K562 (cell line): Measurements from ENCODE around the gene FBXO36. TPM values are rescaled to one million over a fixed set of nuclear protein-coding genes. Genes with fewer than 3 reads are reported as not detected.

Source experiments
- ATAC-seq: fragments of 200-7000 bp; cut with Tn5 transposase; 3 replicates; pipeline ENCODE4 v1.9.1; 2020; ENCODE audit warnings: moderate library complexity
- BruUV-seq: library from RNA; stranded (reverse); fragments of 400-500 nt; replicated peaks from 2 replicates; lab custom pipeline; 2021; lab: Mats Ljungman, UMichigan
- CTCF ChIA-PET: fragments of 300-600 bp; formaldehyde crosslinking; extraction: SDS; loops from one replicate; lab custom pipeline; 2021; ENCODE audit warnings: low intra/inter-chr PET ratio; lab: Yijun Ruan, JAX
- POLR2A ChIA-PET: fragments of 300-600, 350-650 bp; sonication (Branson Sonifier 250); formaldehyde crosslinking; extraction: SDS; loops from one replicate; lab custom pipeline; 2021; ENCODE audit warnings: antibody characterized with exemption, inconsistent platforms; lab: Yijun Ruan, JAX
- DNase-seq, 4 experiments: peaks; one replicate each; pipeline versions ENCODE4 v3.0.0 to v3.0.0-alpha.2; 2011 to 2018; ENCODE audit warnings: low spot score in 3 of 4, mixed read lengths in 3 of 4; ENCODE audit errors: extremely low read depth in 1 of 4
- FAIRE-seq: peaks from 2 replicates; lab custom pipeline; 2011; peaks lifted over from hg19 to GRCh38; lab: Jason Lieb, UNC
- H2AFZ ChIP-seq: 2 replicates; pipeline ENCODE4 v1.6.0; 2011; ENCODE audit warnings: low read depth, low read length, control low read depth, inconsistent platforms
- H3K27ac ChIP-seq: fragments of 200-600 bp; 3 replicates; pipeline ENCODE4 v1.8.0; 2011; ENCODE audit warnings: low read depth, mild to moderate bottlenecking, control low read depth, inconsistent platforms, low read length, moderate library complexity, mixed read lengths; ENCODE audit errors: extremely low read depth
- H3K27me3 ChIP-seq, 2 experiments: fragments of 300-600 bp in 1 of 2; 2 replicates in 1 of 2; 3 replicates in 1 of 2; pipeline versions ENCODE4 v1.6.0 to v1.8.0; 2011; ENCODE audit warnings: inconsistent platforms in 2 of 2, low read length in 2 of 2, mild to moderate bottlenecking in 1 of 2, mixed read lengths in 1 of 2, moderate library complexity in 1 of 2; ENCODE audit not compliant: control insufficient read depth in 2 of 2, insufficient read depth in 2 of 2
- H3K36me3 ChIP-seq: fragments of 300-600 bp; 3 replicates; pipeline ENCODE4 v1.8.0; 2011; ENCODE audit warnings: mild to moderate bottlenecking, low read length, inconsistent platforms; ENCODE audit not compliant: control insufficient read depth, insufficient read depth
- H3K4me1 ChIP-seq, 2 experiments: fragments of 200-600 bp in 1 of 2; replicated peaks in 1 of 2; 2 replicates in 1 of 2; 3 replicates in 1 of 2; pipeline versions ENCODE4 v1.5.1 to v1.8.0; 2011; ENCODE audit warnings: inconsistent platforms in 2 of 2, low read length in 2 of 2, mild to moderate bottlenecking in 1 of 2, mixed read lengths in 1 of 2, moderate library complexity in 1 of 2; ENCODE audit not compliant: control insufficient read depth in 2 of 2, insufficient read depth in 2 of 2
- H3K4me2 ChIP-seq: 2 replicates; pipeline ENCODE4 v1.6.1; 2011; ENCODE audit warnings: low read length, control low read depth, inconsistent platforms, mixed read lengths; ENCODE audit not compliant: insufficient read depth
- H3K4me3 ChIP-seq: fragments of 200-600 bp; sonication (generic), shearing (Covaris generic); 2 replicates; pipeline ENCODE4 v1.5.1; 2016; ENCODE audit warnings: control low read depth, inconsistent platforms
- H3K79me2 ChIP-seq: fragments of 200-600 bp; 3 replicates; pipeline ENCODE4 v1.8.0; 2011; ENCODE audit warnings: low read length, inconsistent platforms; ENCODE audit not compliant: control insufficient read depth, insufficient read depth
- H3K9ac ChIP-seq, 2 experiments: 2 replicates each; pipeline versions ENCODE4 v1.6.0 to v1.6.1; 2011; ENCODE audit warnings: low read depth in 2 of 2, low read length in 2 of 2, control low read depth in 1 of 2, inconsistent platforms in 1 of 2, mild to moderate bottlenecking in 1 of 2, mixed read lengths in 1 of 2; ENCODE audit not compliant: insufficient read depth in 1 of 2
- H3K9me1 ChIP-seq: one replicate; pipeline ENCODE4 v1.6.0; 2011; ENCODE audit warnings: inconsistent platforms, mild to moderate bottlenecking, low read length, moderate library complexity; ENCODE audit not compliant: control insufficient read depth, insufficient read depth
- H3K9me3 ChIP-seq: replicated peaks from 2 replicates; pipeline ENCODE4 v1.5.1; 2011; ENCODE audit warnings: low read depth, low read length, inconsistent platforms; ENCODE audit not compliant: control insufficient read depth, insufficient read depth
- H4K20me1 ChIP-seq: replicated peaks from 2 replicates; pipeline ENCODE4 v1.6.1; 2011; ENCODE audit warnings: low read length, inconsistent platforms, mixed read lengths; ENCODE audit not compliant: control insufficient read depth, insufficient read depth
- EP400 ChIP-seq: fragments of 450-650 bp; IDR thresholded peaks from 2 replicates; pipeline ENCODE4 v1.6.1; 2017; ENCODE audit warnings: antibody characterized with exemption, mild to moderate bottlenecking, moderate library complexity
- HSF4 ChIP-seq: fragments of 250-450 bp; sonication (Bioruptor Pico); IDR thresholded peaks from 2 replicates; pipeline ENCODE4 v2.1.2; 2022; ENCODE audit warnings: mild to moderate bottlenecking, moderate library complexity, borderline replicate concordance
- KAT8 ChIP-seq: fragments of 450-650 bp; IDR thresholded peaks from 2 replicates; pipeline ENCODE4 v1.6.1; 2016; ENCODE audit warnings: low read depth, mild to moderate bottlenecking
- PHB ChIP-seq: fragments of 250-450 bp; sonication (Bioruptor Pico); IDR thresholded peaks from 2 replicates; pipeline ENCODE4 v1.5.0; 2021
- POLR2G ChIP-seq: fragments of 200-400 bp; formaldehyde crosslinking; IDR thresholded peaks from 2 replicates; pipeline ENCODE4 v1.6.1; 2017; ENCODE audit warnings: low read depth, mild to moderate bottlenecking, antibody characterized with exemption, low read length, moderate library complexity
- SMAD3 ChIP-seq: fragments of 450-650 bp; formaldehyde crosslinking; conservative IDR thresholded peaks from 2 replicates; pipeline ENCODE4 v1.4.0; 2020; ENCODE audit warnings: mild to moderate bottlenecking
- YBX1 ChIP-seq: fragments of 450-650 bp; IDR thresholded peaks from 2 replicates; pipeline ENCODE4 v1.7.1; 2016; ENCODE audit warnings: mild to moderate bottlenecking
- ZNF75A ChIP-seq: fragments of 450-650 bp; formaldehyde crosslinking; IDR thresholded peaks from 2 replicates; pipeline ENCODE4 v1.4.0; 2020; ENCODE audit warnings: mild to moderate bottlenecking
- WGBS: fragments of 100-300 bp; shearing (Covaris generic); methylation state at CpG from one replicate; pipeline ENCODE4 v1.1.6; 2016; ENCODE audit warnings: low coverage, mixed read lengths; ENCODE audit not compliant: insufficient coverage; ENCODE audit errors: missing lambda C conversion rate; 5-methylcytosine and 5-hydroxymethylcytosine counted together
- in situ Hi-C: fragments of 300-500 bp; cut with MboI; formaldehyde crosslinking; loops from 4 replicates; pipeline ENCODE4 v1.15.0; 2018; ENCODE audit warnings: inconsistent platforms, mixed read lengths
- intact Hi-C: fragments of 100-400 bp; cut with micrococcal nuclease; formaldehyde crosslinking; loops from 2 replicates; pipeline ENCODE4 v1.14.2; 2022
- polyA plus RNA-seq, 8 experiments: library from polyadenylated mRNA; depleted of rRNA in 4 of 8; stranded (reverse) in 5 of 8; unstranded in 3 of 8; fragments of >200 nt; fragmentation: Nextera tagmentation in 2 of 8; fragmentation: Illumina TruSeq in 1 of 8; extraction: Ambion mirVana in 2 of 8; extraction: Trizol in 1 of 8; gene quantifications; 2 replicates each; pipeline versions ENCODE4 v1.2.1 to v1.2.3, GENCODE V29; 2011 to 2014; ENCODE audit warnings: inconsistent platforms in 1 of 8, missing spikeins in 1 of 8
- total RNA-seq, 7 experiments: library from RNA; depleted of rRNA in 6 of 7; stranded (reverse); fragments of >200 nt in 6 of 7; fragmentation: Illumina TruSeq in 2 of 7; extraction: Trizol in 2 of 7; gene quantifications; 2 replicates each; pipeline versions ENCODE4 v1.2.1 to v1.2.3, GENCODE V29; 2011 to 2021; ENCODE audit warnings: low replicate concordance in 1 of 7
- TF ChIP-seq, protein P1 (sequence below): fragments of 450-650 bp; conservative IDR thresholded peaks from 2 replicates; pipeline ENCODE4 v1.6.1; 2016; ENCODE audit warnings: missing genetic modification characterization, low read depth, mild to moderate bottlenecking, missing compliant biosample characterization, moderate library complexity
- TF ChIP-seq, protein P2 (sequence below): fragments of 250-450 bp; sonication (Bioruptor Pico); IDR thresholded peaks from 2 replicates; pipeline ENCODE4 v1.5.0; 2021
- TF ChIP-seq, protein P3 (sequence below): fragments of 250-450 bp; sonication (Bioruptor Pico); IDR thresholded peaks from 2 replicates; pipeline ENCODE4 v1.8.0; 2022; ENCODE audit warnings: moderate library complexity, mild to moderate bottlenecking, inconsistent platforms

The FBXO36 gene
- total and polyA plus RNA-seq, 9 of the 15 experiments (the other 6 are each of a cell fraction or from before 2014, with no cell fraction given), result 0.40 to 0.91 (median 0.58) TPM

DNA sequence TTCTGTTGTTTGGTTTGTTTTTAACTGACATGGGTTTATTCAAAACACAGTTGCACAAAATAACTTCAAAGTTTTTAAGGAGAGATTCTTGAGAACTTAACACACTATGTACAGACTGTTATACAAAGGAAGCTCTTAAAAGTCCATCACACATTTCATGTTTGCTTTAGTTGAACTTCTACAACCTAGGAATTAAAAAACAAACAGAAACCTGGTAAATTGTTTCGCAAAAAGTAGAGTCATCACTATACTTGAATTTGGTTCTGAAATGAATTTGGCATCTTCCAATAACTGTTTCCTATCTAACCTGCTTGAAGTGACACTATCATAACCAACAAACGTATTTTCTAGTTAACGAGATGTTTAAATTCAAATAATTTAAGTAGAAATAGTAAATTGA is 22.3 kb upstream of the FBXO36 start:
- H4K20me1 ChIP-seq, result no peaks in the 10 kb centered on the region
- DNase-seq (no peak), FAIRE-seq (no peak), ATAC-seq (no peak)
- in situ Hi-C loops (no loop called here), intact Hi-C loops (no loop called here)
- BruUV-seq, result no TSS peak
- no peak overlapping the region for H3K27ac ChIP-seq
- ChIA-PET CTCF (no interaction called here), POLR2A (no interaction called here)
- H3K4me2 ChIP-seq, result no peak overlapping the region
- no peak overlapping the region for H3K9ac ChIP-seq
- H3K79me2 ChIP-seq, result peaks cover 82% of the 10 kb centered on the region
- H3K4me1 ChIP-seq, result no peaks in the 10 kb centered on the region
- H3K4me3 ChIP-seq, result no peak overlapping the region
- H2AFZ ChIP-seq, result no peak overlapping the region
- 93% methylated on average over 3 of the region's 3 CpGs for WGBS
- H3K9me1 ChIP-seq, result no peaks in the 10 kb centered on the region
- no peaks in the 10 kb centered on the region for H3K9me3 ChIP-seq
- peaks cover 19% of the 10 kb centered on the region; the same call in 1 of the 3 replicates for H3K36me3 ChIP-seq
- no peaks in the 10 kb centered on the region for H3K27me3 ChIP-seq
- TF ChIP-seq, protein P1, sequence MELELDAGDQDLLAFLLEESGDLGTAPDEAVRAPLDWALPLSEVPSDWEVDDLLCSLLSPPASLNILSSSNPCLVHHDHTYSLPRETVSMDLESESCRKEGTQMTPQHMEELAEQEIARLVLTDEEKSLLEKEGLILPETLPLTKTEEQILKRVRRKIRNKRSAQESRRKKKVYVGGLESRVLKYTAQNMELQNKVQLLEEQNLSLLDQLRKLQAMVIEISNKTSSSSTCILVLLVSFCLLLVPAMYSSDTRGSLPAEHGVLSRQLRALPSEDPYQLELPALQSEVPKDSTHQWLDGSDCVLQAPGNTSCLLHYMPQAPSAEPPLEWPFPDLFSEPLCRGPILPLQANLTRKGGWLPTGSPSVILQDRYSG (tag), result no peak
- TF ChIP-seq, protein P2, sequence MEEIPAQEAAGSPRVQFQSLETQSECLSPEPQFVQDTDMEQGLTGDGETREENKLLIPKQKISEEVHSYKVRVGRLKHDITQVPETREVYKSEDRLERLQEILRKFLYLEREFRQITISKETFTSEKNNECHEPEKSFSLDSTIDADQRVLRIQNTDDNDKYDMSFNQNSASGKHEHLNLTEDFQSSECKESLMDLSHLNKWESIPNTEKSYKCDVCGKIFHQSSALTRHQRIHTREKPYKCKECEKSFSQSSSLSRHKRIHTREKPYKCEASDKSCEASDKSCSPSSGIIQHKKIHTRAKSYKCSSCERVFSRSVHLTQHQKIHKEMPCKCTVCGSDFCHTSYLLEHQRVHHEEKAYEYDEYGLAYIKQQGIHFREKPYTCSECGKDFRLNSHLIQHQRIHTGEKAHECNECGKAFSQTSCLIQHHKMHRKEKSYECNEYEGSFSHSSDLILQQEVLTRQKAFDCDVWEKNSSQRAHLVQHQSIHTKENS, result no peak
- TF ChIP-seq EP400, result no peak
- TF ChIP-seq HSF4 (CRISPR knock-in tag), result no peak
- no peak for TF ChIP-seq SMAD3
- no peak for TF ChIP-seq YBX1
- TF ChIP-seq KAT8, result no peak
- TF ChIP-seq POLR2G, result no peak
- TF ChIP-seq ZNF75A (CRISPR knock-in tag), result no peak
- TF ChIP-seq, protein P3, sequence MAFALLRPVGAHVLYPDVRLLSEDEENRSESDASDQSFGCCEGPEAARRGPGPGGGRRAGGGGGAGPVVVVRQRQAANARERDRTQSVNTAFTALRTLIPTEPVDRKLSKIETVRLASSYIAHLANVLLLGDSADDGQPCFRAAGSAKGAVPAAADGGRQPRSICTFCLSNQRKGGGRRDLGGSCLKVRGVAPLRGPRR (CRISPR knock-in tag), result no peak
- no peak for TF ChIP-seq PHB (CRISPR knock-in tag)
